Stimulated activated CD8-positive, alpha-beta memory T cell treated with anti-CD3 and anti-CD28 coated beads, Interleukin-2, amount 100 ng/mL, for 1 hour (primary cell): ENCODE measurements around the gene RPUSD4.

Source experiments
- DNase-seq, 2 donors: peaks; one replicate each; pipeline ENCODE4 v3.0.0-alpha.2; 2020; ENCODE audit warnings: low read depth in 2 of 2

The RPUSD4 gene

DNA sequence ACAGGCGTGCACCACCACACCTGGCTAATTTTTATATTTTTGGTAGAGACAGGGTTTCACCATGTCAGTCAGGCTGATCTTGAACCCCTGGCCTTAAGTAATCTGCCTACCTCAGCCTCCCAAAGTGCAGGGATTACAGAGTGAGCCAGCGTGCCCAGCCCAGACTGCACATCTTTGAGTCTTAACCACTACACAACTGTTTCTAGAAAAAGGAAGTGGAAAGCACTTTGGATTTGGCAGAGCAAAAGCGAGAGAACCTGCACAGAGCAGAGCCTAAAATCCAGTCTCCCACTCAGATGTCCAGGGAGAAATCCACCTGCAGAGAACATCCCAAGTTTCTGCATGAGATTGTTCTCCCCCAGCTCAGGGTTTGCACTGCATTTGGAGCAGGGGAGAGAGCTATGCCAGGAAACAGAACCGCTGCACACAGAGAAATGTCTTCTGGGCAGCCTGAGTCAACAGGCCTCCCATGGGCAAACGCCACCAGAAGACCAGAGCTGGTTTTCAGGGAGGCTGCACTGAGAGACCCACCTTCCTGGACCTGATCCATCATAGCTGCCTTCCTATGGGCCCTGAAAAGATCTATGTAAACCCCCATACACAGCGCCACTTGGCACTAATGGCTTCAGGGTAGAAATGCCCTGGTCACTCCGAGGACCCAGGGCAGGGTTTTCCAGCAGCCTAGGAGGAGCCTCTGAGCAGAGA lies 54.0 kb downstream of the RPUSD4 start:
- no peak for DNase-seq

DNA sequence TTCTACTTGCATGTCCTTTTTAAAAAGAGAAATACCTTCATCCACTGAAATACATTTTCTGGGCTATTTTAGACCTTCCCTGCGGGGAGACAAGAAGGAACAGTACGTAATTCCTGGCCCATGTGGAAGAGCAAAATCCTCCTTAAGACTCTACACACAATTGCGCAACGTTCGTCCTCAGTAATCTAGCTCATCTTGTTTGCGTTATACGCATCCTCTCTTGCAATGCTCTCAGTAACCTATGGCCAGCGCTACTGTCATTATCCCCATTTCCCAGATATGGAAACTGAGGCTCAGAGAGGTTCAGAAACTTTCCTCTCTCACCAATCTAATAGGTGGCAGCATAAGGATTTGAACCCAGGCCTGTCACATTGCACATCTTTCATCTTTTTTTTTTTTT lies 54.6 kb downstream of the RPUSD4 start:
- no peak for DNase-seq

DNA sequence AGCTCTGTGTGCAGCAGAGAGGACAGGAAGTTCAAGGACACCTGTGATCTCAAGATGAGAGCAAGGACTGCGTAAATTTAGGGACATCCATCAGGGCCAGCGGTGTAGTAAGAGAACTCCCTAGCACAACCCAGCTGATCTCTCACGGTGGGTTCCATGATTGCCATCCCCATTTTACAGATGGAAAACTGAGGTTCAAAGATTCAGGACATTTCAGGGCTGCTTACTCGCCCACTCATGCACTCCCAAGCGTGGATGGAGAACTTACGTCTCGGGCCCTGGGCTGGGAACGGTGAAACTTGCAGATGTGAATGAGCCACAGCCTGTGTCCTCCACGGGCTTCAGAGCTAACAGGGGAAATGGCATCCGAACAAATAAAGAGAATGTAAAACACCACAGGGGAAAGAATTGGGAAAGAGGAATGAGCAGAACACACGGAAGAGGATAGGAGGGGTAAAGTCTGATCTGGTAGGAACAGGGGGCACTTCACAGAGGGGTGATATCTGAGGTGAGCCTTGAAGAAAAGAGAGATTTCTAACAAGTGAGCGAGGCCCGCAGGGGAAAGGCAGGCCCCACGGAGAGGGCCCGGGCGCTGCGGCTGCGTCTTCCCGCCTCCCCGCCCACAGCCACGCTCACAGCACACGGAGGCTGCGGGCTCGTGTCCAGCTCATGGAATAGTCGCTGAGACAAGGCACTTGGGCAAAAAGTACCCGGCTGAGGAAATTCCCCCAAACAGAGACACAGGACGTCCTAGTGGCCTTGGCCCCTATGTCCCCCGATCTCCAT lies 55.9 kb downstream of the RPUSD4 start:
- DNase-seq: no peak

DNA sequence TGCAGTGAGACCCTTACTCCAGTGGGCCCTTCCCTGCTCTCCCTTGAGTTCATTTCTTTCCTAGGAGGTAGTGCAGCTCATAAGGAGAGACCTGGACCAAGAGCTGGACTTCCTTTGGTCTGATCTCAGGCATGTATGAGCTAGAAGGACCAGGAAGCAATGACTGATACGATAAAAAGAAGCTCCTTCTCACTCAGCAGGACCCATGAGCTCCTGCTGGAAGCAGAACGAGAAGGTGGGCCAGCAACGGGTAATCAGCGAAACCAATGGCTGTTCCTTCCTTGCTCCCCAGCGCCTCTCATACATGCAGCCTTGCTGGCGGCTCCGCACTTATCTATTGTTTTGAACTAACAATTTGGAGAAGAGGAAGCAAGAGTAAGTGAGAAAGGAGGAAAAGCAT lies 56.8 kb downstream of the RPUSD4 start:
- no peak for DNase-seq

DNA sequence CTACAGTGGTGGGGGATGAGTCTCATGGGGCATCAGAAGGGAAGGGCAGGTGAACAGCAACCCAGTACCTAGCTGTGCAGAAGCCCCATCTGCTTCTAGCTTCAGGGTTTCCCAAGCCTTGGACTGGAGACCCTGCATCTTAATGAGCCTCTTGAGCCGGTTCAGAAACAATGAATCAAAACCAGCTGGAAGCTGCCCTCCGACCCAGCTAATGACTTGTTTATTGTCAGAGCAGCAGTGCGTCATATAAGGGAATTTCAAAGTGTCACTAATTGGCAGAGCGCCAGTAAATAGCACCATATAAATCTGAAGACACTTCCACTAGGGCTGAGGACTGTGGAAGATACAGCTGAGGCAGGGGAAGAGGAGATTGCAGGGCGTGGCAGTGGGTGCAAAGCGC lies 57.5 kb downstream of the RPUSD4 start:
- DNase-seq: no peak

DNA sequence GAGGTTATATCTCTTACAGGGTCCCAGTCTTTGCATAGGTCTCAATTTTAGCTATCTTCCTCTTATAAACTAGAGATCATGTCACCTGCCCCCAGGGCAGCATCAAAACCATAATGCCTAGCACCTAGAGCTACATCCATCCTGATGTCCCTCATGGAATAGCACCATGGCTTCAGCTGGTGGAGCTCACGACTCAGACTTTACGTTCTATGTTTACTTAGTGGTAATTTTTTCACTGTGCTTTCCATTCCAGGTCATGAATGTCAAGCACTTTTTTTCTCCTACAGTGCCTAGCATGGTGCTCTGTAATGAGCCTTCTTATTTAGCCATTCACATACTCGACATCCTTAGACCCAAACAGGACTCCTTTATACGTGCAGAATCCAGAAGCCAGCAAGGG lies 58.4 kb downstream of the RPUSD4 start:
- DNase-seq: no peak

DNA sequence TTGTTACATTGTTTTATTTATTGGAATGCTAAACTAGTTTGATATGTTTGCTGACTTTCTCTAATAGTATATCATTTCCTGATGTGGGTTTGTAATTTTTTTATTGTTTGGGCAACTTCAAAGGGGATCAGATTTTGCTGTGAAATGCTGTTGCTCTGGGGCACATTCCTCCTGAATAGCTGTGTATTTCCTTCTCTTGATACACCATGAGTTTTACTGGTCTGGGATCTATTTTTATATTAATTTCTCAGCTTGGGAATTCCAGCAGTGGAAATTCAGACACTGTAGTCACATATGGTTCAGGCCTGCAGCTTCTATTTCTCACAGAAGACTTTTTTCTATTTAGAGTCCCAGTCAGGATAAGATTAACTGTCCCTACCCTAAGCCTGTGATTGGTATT lies 58.9 kb downstream of the RPUSD4 start:
- DNase-seq: no peak

DNA sequence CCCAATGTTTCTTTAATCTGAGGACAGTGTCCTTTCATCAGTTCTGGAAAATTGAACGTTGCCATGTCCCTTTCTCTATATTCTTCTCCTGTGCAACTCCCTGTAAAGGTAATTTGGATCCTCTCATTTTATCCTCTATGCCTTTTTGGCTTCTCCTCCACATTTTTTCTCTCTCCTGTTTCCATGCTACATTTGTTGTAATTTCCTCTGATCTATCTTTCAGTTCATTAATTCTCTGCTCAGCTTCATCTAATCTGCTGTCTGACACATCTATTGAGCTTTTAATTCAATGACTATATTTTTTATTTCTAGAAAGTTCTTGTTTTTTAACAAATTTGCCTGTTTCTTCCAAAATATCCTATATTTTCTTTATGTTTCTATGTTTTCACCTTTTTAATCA lies 59.3 kb downstream of the RPUSD4 start:
- no peak for DNase-seq
